Activated CD8-positive, alpha-beta T cell treated with anti-CD3 and anti-CD28 coated beads for 36 hours (primary cell): ENCODE measurements around the gene SECISBP2L. TPM values are rescaled to one million over a fixed set of nuclear protein-coding genes. Genes with fewer than 3 reads are reported as not detected.
A peak's percentile ranks its signal among the peaks of the same experiment; 100 is the strongest.

Source experiments
- ATAC-seq: fragments of 200-7000 bp; cut with Tn5 transposase; one replicate; pipeline ENCODE4 v1.10.0; 2021; ENCODE audit warnings: mild to moderate bottlenecking, moderate library complexity
- CTCF ChIA-PET: fragments of 350-600 bp; sonication (Branson Sonifier 250); formaldehyde crosslinking; loops from one replicate; lab custom pipeline; 2021; ENCODE audit warnings: antibody characterized with exemption; lab: Charles Lee
- POLR2A ChIA-PET: fragments of 350-600 bp; sonication (Branson Sonifier 250); formaldehyde crosslinking; loops from one replicate; lab custom pipeline; 2021; ENCODE audit warnings: antibody characterized with exemption; lab: Charles Lee
- DNase-seq: peaks from one replicate; pipeline ENCODE4 v3.0.0-alpha.2; 2020
- H3K27ac Mint-ChIP-seq: one replicate; pipeline ENCODE4 v1.8.0; 2021; ENCODE audit warnings: mild to moderate bottlenecking, mixed read lengths
- H3K27me3 Mint-ChIP-seq: one replicate; pipeline ENCODE4 v1.8.0; 2021; ENCODE audit warnings: mixed read lengths
- H3K36me3 Mint-ChIP-seq: one replicate; pipeline ENCODE4 v1.8.0; 2021; ENCODE audit warnings: low read depth, mixed read lengths
- H3K4me1 Mint-ChIP-seq: one replicate; pipeline ENCODE4 v1.8.0; 2021; ENCODE audit warnings: low read depth, mixed read lengths
- H3K4me3 Mint-ChIP-seq: one replicate; pipeline ENCODE4 v1.8.0; 2021; ENCODE audit warnings: mild to moderate bottlenecking, moderate library complexity, mixed read lengths
- H3K9me3 Mint-ChIP-seq: one replicate; pipeline ENCODE4 v1.8.0; 2021; ENCODE audit warnings: mixed read lengths
- intact Hi-C: fragments of 100-400 bp; cut with micrococcal nuclease; formaldehyde crosslinking; loops from one replicate; pipeline ENCODE4 v1.10.0; 2022
- total RNA-seq, 2 experiments: library from RNA; stranded (reverse); gene quantifications; one replicate each; pipeline ENCODE4 v1.2.3, GENCODE V29; 2021
- TF ChIP-seq, protein P1 (sequence below): fragments of 200-600 bp; IDR thresholded peaks from one replicate; pipeline ENCODE4 v1.8.0; 2022; ENCODE audit warnings: antibody characterized with exemption, mild to moderate bottlenecking

The SECISBP2L gene, protein sequence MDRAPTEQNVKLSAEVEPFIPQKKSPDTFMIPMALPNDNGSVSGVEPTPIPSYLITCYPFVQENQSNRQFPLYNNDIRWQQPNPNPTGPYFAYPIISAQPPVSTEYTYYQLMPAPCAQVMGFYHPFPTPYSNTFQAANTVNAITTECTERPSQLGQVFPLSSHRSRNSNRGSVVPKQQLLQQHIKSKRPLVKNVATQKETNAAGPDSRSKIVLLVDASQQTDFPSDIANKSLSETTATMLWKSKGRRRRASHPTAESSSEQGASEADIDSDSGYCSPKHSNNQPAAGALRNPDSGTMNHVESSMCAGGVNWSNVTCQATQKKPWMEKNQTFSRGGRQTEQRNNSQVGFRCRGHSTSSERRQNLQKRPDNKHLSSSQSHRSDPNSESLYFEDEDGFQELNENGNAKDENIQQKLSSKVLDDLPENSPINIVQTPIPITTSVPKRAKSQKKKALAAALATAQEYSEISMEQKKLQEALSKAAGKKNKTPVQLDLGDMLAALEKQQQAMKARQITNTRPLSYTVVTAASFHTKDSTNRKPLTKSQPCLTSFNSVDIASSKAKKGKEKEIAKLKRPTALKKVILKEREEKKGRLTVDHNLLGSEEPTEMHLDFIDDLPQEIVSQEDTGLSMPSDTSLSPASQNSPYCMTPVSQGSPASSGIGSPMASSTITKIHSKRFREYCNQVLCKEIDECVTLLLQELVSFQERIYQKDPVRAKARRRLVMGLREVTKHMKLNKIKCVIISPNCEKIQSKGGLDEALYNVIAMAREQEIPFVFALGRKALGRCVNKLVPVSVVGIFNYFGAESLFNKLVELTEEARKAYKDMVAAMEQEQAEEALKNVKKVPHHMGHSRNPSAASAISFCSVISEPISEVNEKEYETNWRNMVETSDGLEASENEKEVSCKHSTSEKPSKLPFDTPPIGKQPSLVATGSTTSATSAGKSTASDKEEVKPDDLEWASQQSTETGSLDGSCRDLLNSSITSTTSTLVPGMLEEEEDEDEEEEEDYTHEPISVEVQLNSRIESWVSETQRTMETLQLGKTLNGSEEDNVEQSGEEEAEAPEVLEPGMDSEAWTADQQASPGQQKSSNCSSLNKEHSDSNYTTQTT
- 10 to 100 TPM; 17.9 to 19.6 TPM for total RNA-seq

DNA sequence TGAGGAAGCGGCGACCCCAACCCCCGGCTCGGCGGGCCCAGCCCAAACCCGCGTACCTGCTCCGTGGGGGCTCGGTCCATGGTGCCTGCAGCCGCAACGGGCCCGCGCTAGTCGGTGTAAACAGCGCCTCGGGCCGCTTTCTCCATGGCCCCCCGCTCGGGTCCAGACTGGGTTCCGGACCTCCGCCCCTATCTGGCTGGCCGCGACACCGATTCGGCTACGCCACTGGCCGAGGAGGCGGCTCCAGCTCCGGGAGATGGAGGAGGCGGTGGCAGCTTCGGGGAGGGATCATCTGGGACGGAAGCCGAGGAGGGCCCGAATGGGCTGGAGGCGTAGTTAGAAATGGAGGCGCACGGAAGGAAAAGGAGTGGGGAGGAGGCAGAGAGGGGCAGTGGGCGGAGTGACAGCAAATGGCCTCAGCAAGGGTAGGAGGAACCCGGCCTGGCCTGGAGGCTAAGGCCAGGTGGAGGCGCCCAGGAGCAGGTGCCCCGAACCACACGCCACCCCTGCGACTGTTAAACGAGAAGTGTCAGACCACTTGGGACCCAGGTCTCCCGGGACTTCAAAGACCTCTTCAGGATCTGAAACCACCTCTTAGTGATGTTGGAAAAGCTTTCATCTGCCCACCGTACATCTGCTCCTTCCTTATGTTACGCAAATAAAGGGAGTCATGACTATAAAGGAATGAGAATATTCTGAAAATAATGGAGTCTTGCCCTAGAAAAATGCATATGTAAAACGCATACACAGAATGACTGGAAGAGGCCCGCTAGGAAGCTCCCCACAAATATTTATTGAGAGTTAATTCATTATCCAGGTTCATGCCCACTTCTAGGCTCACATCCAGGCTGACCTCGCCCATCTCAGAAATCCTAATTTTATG, at the start of gene SECISBP2L:
Gene SECISBP2L, minus strand, starts transcription at position 227 of the 883 bp plus-strand sequence. Its CDS starts 147 bp downstream, at position 80.
- H3K4me3 Mint-ChIP-seq, result peak within 1 kb of the TSS; percentile 91
- POLR2A ChIA-PET, result interaction anchor here (0.6 to 1.7 kb wide), 5 partner anchors 36 to 169 kb away, joined by 3 to 7 read pairs (median 4); partner anchors contain the start of gene EID1
- no peaks in the 10 kb centered on the region for H3K36me3 Mint-ChIP-seq
- H3K27ac Mint-ChIP-seq, result peak within 1 kb of the TSS; percentile 84
- ATAC-seq (peak; percentile 97), DNase-seq (peak; percentile 96)
- H3K4me1 Mint-ChIP-seq, result peaks cover 27% of the 10 kb centered on the region
- intact Hi-C loops, result loop anchor here (10.0 kb wide), 1 partner anchor 182 kb away; no protein-coding TSS in a partner anchor
- no peaks in the 10 kb centered on the region for H3K9me3 Mint-ChIP-seq
- no peaks in the 10 kb centered on the region for H3K27me3 Mint-ChIP-seq
- CTCF ChIA-PET, result interaction anchor here (0.7 to 1.6 kb wide), 5 partner anchors 9 to 185 kb away, joined by 3 to 6 read pairs (median 4); no protein-coding TSS in a partner anchor
- TF ChIP-seq, protein P1, sequence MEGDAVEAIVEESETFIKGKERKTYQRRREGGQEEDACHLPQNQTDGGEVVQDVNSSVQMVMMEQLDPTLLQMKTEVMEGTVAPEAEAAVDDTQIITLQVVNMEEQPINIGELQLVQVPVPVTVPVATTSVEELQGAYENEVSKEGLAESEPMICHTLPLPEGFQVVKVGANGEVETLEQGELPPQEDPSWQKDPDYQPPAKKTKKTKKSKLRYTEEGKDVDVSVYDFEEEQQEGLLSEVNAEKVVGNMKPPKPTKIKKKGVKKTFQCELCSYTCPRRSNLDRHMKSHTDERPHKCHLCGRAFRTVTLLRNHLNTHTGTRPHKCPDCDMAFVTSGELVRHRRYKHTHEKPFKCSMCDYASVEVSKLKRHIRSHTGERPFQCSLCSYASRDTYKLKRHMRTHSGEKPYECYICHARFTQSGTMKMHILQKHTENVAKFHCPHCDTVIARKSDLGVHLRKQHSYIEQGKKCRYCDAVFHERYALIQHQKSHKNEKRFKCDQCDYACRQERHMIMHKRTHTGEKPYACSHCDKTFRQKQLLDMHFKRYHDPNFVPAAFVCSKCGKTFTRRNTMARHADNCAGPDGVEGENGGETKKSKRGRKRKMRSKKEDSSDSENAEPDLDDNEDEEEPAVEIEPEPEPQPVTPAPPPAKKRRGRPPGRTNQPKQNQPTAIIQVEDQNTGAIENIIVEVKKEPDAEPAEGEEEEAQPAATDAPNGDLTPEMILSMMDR, result no peak

DNA sequence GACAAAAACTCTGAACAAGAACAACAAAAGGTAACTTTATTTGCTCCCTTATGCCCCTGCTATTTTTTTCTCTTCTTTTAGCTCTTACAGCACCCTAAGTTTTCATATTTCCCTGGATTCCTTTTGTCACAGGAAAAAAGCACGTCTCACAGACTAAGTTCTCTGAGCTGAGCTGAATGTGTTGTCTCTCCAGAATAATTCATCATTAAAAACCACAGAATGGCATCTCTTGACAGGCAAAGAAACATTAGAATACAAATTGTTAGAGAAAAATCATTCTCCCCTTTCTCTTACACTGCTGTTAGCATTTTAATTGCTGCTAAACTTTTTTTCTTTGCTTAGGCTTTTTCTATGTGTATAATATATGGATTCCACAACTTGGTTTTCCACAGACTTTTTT, 48.7 kb upstream of the SECISBP2L start:
- H3K27ac Mint-ChIP-seq, result no peak overlapping the region
- no peaks in the 10 kb centered on the region for H3K9me3 Mint-ChIP-seq
- POLR2A ChIA-PET, result interaction anchor here (0.7 kb wide), 1 partner anchor 760 kb away, joined by 3 read pairs; no protein-coding TSS in a partner anchor
- no peak for DNase-seq
- intact Hi-C loops, result no loop called here
- no peaks in the 10 kb centered on the region for H3K4me1 Mint-ChIP-seq
- no peak for ATAC-seq
- no peak overlapping the region for H3K4me3 Mint-ChIP-seq
- H3K36me3 Mint-ChIP-seq, result peaks cover 2% of the 10 kb centered on the region
- TF ChIP-seq, protein P1, result no peak
- CTCF ChIA-PET, result interaction anchor here (1.4 kb wide), 1 partner anchor 326 kb away, joined by 3 read pairs; no protein-coding TSS in a partner anchor
- no peaks in the 10 kb centered on the region for H3K27me3 Mint-ChIP-seq

DNA sequence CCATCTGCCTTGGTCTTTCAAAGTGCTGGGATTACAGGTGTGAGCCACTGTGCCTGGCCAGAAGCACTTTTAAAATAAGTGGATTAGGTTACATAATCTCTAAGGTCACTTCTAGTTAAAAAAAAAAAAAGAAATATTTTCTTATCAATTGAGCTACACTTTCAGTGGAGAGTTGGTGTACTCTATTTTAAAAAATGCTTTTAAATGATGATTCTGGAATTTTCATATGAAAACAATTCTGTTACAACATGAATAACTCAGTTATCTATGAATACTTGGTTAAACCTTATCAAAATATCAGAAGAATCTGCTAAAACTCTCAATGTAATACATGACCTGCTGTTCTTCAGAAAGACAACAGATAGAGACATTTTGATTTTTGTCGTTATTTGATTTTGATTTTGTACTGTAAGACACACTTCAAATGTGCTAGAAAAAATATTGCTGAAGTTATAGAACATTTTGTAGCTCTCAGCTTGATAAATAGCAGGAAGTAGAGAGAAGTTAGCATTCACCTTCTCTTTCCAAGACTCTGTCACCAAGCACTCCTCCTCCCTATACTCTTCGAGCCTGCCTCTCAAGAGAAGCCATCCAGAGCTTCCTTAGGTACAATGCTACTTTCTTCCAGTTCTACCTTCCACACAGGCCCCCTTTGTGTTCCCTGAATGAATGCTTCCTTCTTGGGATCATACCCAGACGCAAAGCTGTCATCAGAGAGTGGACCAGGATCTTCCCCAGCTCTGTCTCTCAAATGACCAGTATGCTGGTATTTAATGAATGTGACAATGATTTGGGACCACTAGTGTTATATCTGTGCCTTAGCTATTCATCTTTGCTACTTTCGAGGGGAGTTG, 47.2 kb upstream of the SECISBP2L start:
- DNase-seq, result no peak
- Mint-ChIP-seq H3K9me3 (no peaks in the 10 kb centered on the region), H3K27me3 (no peaks in the 10 kb centered on the region), H3K36me3 (no peaks in the 10 kb centered on the region), H3K4me3 (no peak overlapping the region), H3K4me1 (no peaks in the 10 kb centered on the region), H3K27ac (no peak overlapping the region)
- TF ChIP-seq, protein P1, result no peak
- ATAC-seq, result no peak
- POLR2A ChIA-PET, result interaction anchor here (0.6 to 1.0 kb wide), 2 partner anchors 15 to 19 kb away, joined by 3 read pairs; no protein-coding TSS in a partner anchor
- intact Hi-C loops, result no loop called here
- CTCF ChIA-PET, result interaction anchor here (1.6 kb wide), 1 partner anchor 10 kb away, joined by 4 read pairs; no protein-coding TSS in a partner anchor

DNA sequence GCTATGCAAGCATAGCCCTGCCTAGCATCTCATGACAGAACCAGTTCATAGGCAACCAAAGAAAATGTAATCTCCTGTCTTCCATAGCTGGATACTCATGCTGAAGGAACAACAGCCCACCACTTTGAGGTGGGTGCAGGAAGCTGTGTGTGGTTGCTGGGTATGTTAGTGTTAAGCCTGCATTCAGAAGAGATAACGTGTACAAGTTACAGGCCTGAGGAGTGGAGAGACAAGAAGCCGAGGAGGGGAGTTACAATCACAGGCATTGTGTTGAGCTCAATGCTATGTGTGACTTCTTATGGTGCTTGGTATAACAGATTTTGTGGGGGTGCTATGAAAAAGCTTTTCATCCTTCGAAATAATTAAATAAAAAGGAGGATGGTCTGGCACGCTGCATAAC, 42.8 kb upstream of the SECISBP2L start:
- CTCF ChIA-PET, result no interaction called here
- intact Hi-C loops, result no loop called here
- POLR2A ChIA-PET, result no interaction called here
- ATAC-seq (no peak), DNase-seq (no peak)
- no peaks in the 10 kb centered on the region for H3K4me1 Mint-ChIP-seq
- TF ChIP-seq, protein P1, result no peak
- H3K27ac Mint-ChIP-seq, result no peak overlapping the region
- no peaks in the 10 kb centered on the region for H3K9me3 Mint-ChIP-seq
- H3K27me3 Mint-ChIP-seq, result no peaks in the 10 kb centered on the region
- H3K36me3 Mint-ChIP-seq, result no peaks in the 10 kb centered on the region
- no peak overlapping the region for H3K4me3 Mint-ChIP-seq
